Karpas-422 (cell line): ENCODE measurements around the gene SYAP1. TPM values are rescaled to one million over a fixed set of nuclear protein-coding genes. Genes with fewer than 3 reads are reported as not detected.

Experiments
- DNase-seq: peaks from one replicate; pipeline ENCODE4 v3.0.0-alpha.2; 2015
- H2AFZ ChIP-seq: fragments of 200-600 bp; sonication (generic); 2 replicates; pipeline ENCODE4 v1.6.1; 2014; ENCODE audit warnings: antibody characterized with exemption, low read length, mixed read lengths
- H3K27ac ChIP-seq: fragments of 200-600 bp; sonication (generic); 2 replicates; pipeline ENCODE4 v1.5.1; 2014; ENCODE audit warnings: mild to moderate bottlenecking, low read length, moderate library complexity
- H3K27me3 ChIP-seq: fragments of 200-600 bp; sonication (generic); 2 replicates; pipeline ENCODE4 v1.6.1; 2014; ENCODE audit warnings: low read length, mixed read lengths
- H3K36me3 ChIP-seq: fragments of 200-600 bp; sonication (generic); 2 replicates; pipeline ENCODE4 v1.6.1; 2014; ENCODE audit warnings: low read length, mixed read lengths; ENCODE audit not compliant: insufficient read depth
- H3K4me1 ChIP-seq: fragments of 200-600 bp; sonication (generic); 2 replicates; pipeline ENCODE4 v1.6.1; 2014; ENCODE audit warnings: mild to moderate bottlenecking, low read length, mixed read lengths
- H3K4me2 ChIP-seq: fragments of 200-600 bp; sonication (generic); 2 replicates; pipeline ENCODE4 v1.6.1; 2014; ENCODE audit warnings: low read length, low read depth, mild to moderate bottlenecking; ENCODE audit not compliant: poor library complexity, severe bottlenecking
- H3K4me3 ChIP-seq: fragments of 200-600 bp; sonication (generic); 2 replicates; pipeline ENCODE4 v1.5.1; 2014; ENCODE audit warnings: mild to moderate bottlenecking, antibody characterized with exemption, low read length, mixed read lengths
- H3K79me2 ChIP-seq: fragments of 200-600 bp; sonication (generic); 2 replicates; pipeline ENCODE4 v1.6.1; 2014; ENCODE audit warnings: mild to moderate bottlenecking, low read length, mixed read lengths
- H3K9ac ChIP-seq: fragments of 200-600 bp; sonication (generic); 2 replicates; pipeline ENCODE4 v1.6.0; 2014; ENCODE audit warnings: low read length
- H3K9me2 ChIP-seq: fragments of 200-600 bp; sonication (generic), shearing (Covaris generic); replicated peaks from 2 replicates; pipeline ENCODE4 v1.6.0; 2014; ENCODE audit warnings: mild to moderate bottlenecking, low read length, moderate library complexity; ENCODE audit not compliant: insufficient read depth
- H3K9me3 ChIP-seq: fragments of 300-700, 200-600 bp; sonication (generic); 2 replicates; pipeline ENCODE4 v1.6.1; 2014; ENCODE audit warnings: low read length, mixed read lengths
- H4K20me1 ChIP-seq: fragments of 200-600 bp; sonication (generic); 2 replicates; pipeline ENCODE4 v1.6.1; 2014; ENCODE audit warnings: mild to moderate bottlenecking, antibody characterized with exemption, low read length, low read depth; ENCODE audit not compliant: insufficient read depth
- total RNA-seq: library from RNA; depleted of rRNA; stranded (reverse); fragments of >200 nt; shearing (Covaris generic); gene quantifications from 2 replicates; pipeline ENCODE4 v1.2.3, GENCODE V29; 2014; ENCODE audit warnings: low replicate concordance

SYAP1 gene
- total RNA-seq, 1 experiment from 2014 or later, result 31.2 TPM

DNA sequence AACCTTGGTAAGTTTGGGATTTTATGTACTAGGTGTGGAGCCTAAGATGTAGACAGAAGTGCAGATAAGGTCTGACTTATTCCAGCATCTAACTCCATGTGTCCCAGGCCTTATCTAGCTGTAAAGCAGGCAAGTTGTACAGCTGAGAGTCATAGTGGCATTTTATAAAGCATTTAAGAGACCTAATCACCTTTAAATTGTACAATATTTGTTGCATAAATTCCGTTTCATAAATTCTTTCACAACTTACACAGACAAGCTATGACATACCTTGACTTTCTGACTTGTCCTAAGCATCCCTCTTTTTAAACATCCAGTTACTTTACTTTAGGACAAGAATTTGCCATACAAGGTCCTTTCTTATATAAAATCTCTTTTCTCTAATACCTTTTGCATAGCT lies 11.0 kb downstream of the SYAP1 start:
- Histone ChIP-seq H3K4me1 (peaks cover 2% of the 10 kb centered on the region; the same call in 1 of the 2 replicates), H3K9ac (no peak overlapping the region), H3K9me3 (no peaks in the 10 kb centered on the region), H2AFZ (no peak overlapping the region), H4K20me1 (peaks cover 4% of the 10 kb centered on the region; the same call in 1 of the 2 replicates), H3K9me2 (no peaks in the 10 kb centered on the region), H3K79me2 (peaks cover 76% of the 10 kb centered on the region), H3K27me3 (no peaks in the 10 kb centered on the region), H3K36me3 (0 out of 2 replicates have a peak, but pooled peaks cover 3% of the 10 kb centered on the region), H3K4me2 (no peak overlapping the region), H3K27ac (no peak overlapping the region), H3K4me3 (no peak overlapping the region)
- DNase-seq, result no peak

DNA sequence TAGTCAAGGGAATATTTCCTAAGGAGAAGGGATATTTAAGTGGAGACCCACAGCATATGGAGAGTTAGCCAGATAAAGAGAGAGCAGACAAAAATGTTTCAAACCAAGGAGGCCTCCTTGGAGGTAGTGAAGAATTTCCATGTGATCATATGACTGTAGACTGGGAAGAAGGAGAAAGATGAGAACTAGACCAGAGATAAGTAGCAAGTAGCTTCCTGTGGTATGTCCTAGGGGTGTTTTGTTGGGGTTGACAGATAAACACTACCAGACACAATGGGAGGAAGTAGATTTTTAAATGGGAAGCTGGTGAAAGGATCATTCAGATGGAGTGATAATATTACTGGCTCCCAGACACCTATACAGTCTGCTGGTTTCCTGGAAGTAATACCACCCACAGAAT lies 13.6 kb downstream of the SYAP1 start:
- H3K79me2 ChIP-seq, result peaks cover 52% of the 10 kb centered on the region
- H3K27me3 ChIP-seq, result no peaks in the 10 kb centered on the region
- no peak overlapping the region for H3K27ac ChIP-seq
- no peaks in the 10 kb centered on the region for H3K9me3 ChIP-seq
- no peak overlapping the region for H3K4me3 ChIP-seq
- no peaks in the 10 kb centered on the region for H4K20me1 ChIP-seq
- H3K4me2 ChIP-seq, result no peak overlapping the region
- H3K9ac ChIP-seq, result no peak overlapping the region
- no peaks in the 10 kb centered on the region for H3K9me2 ChIP-seq
- no peaks in the 10 kb centered on the region for H3K4me1 ChIP-seq
- no peak for DNase-seq
- H3K36me3 ChIP-seq, result peaks cover 14% of the 10 kb centered on the region; the same call in 1 of the 2 replicates
- H2AFZ ChIP-seq, result no peak overlapping the region

DNA sequence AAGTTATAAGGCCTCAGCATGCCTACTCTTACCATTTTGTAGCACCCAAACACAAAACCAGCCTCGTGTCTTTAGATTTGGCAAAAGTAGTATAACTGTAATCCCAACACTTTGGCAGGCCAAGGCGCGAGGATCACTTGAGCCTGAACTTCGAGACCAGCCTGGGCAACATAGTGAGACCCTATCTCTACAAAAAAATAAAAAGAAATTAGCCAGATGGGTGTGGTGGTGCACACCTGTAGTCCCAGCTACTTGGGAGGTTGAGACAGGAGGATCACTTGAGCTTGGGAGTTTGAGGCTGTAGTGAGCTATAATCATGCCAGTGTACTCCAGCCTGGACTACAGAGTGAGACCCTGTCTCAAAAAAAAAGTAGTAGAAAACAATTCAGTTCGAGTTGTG lies 17.6 kb downstream of the SYAP1 start:
- H3K36me3 ChIP-seq, result peaks cover 21% of the 10 kb centered on the region; the same call in 1 of the 2 replicates
- peaks cover 16% of the 10 kb centered on the region for H3K79me2 ChIP-seq
- H2AFZ ChIP-seq, result no peak overlapping the region
- no peak overlapping the region for H3K4me3 ChIP-seq
- H3K4me2 ChIP-seq, result no peak overlapping the region
- no peaks in the 10 kb centered on the region for H3K27me3 ChIP-seq
- H3K27ac ChIP-seq, result no peak overlapping the region
- no peak overlapping the region for H3K9ac ChIP-seq
- no peaks in the 10 kb centered on the region for H3K4me1 ChIP-seq
- no peak for DNase-seq
- H4K20me1 ChIP-seq, result no peaks in the 10 kb centered on the region
- H3K9me3 ChIP-seq, result no peaks in the 10 kb centered on the region
- H3K9me2 ChIP-seq, result no peaks in the 10 kb centered on the region

DNA sequence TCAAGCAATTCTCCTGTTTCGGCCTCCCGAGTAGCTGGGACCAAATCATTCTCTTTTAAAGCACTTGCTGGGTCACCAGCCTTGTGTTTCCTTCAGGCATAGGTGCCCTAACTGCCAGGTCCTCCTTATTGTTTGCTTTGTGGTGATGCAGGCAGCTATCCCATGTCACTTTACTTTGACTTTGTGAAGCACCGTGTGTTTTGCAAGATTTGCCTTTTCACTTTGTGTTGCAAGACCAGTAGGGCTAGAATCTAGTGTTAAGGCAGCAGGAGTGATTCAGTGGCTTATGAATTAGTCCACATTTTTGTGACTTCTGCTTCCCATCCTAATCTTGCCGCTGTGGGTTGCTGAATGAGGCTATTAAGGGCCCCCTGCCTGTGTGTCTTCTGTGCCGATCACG lies 20.2 kb downstream of the SYAP1 start:
- Histone ChIP-seq H3K9me3 (no peaks in the 10 kb centered on the region), H3K4me2 (no peak overlapping the region), H3K9me2 (no peaks in the 10 kb centered on the region), H2AFZ (no peak overlapping the region), H3K27me3 (no peaks in the 10 kb centered on the region), H3K79me2 (no peaks in the 10 kb centered on the region), H3K9ac (no peak overlapping the region), H3K4me1 (no peaks in the 10 kb centered on the region), H3K36me3 (peaks cover 29% of the 10 kb centered on the region; the same call in 1 of the 2 replicates), H3K4me3 (no peak overlapping the region), H4K20me1 (no peaks in the 10 kb centered on the region), H3K27ac (no peak overlapping the region)
- no peak for DNase-seq

DNA sequence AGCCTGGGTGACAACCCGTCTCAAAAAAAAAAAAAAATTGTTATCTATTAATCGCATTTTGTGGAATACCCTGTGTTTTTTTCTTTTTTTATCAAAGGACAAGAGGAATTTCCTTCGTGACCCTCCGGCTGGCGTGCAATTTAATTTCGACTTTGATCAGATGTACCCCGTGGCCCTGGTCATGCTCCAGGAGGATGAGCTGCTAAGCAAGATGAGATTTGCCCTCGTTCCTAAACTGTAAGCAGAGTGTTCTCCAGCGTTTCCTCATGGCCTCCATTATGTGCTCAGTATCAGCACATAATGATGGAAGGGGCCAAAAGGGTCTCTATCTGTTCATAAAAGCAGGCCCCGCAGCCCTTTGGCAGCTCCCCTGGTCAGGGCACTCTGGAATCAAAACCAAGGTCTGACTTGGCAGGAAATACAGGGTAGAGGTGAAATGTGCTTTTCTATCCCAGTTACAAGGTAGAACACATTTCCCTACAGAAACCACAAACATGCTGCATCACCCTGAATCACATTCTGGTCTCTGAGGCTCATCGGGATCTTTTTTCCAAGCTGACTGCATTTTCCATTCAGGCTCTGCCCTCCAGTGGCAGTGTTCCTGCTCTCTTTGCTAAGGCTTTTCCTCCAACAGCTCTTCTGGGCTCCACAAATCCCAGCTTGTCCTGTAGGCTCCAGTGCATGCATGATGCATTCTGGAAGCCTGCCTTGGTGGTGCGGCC lies 24.4 kb downstream of the SYAP1 start:
- no peak overlapping the region for H3K27ac ChIP-seq
- no peaks in the 10 kb centered on the region; the same call in 1 of the 2 replicates for H3K79me2 ChIP-seq
- no peaks in the 10 kb centered on the region for H3K9me2 ChIP-seq
- H3K36me3 ChIP-seq, result peaks cover 20% of the 10 kb centered on the region; the same call in 1 of the 2 replicates
- H2AFZ ChIP-seq, result no peak overlapping the region
- H3K4me2 ChIP-seq, result no peak overlapping the region
- DNase-seq, result no peak
- no peaks in the 10 kb centered on the region for H3K4me1 ChIP-seq
- no peak overlapping the region for H3K9ac ChIP-seq
- no peaks in the 10 kb centered on the region for H4K20me1 ChIP-seq
- H3K4me3 ChIP-seq, result no peak overlapping the region
- H3K27me3 ChIP-seq, result no peaks in the 10 kb centered on the region
- H3K9me3 ChIP-seq, result no peaks in the 10 kb centered on the region

DNA sequence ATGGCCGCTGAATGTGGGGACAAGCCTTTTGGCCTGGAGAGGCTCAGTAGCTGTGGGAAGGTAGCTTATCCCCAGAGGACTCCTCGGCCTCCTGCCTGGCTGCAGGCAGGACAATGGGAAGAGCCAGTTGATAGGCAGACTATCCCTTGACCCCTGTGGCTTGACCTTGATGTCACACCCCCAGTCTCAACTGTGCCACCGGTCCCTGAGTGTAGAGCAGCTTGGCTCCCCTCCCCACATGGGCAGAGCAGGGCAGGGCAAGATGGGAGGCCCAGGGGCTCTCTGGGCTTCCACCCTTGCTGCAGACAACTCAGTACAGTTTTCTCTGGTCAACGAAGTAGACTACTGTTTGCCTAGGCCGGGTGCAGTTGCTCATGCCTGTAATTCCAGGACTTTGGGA lies 25.7 kb downstream of the SYAP1 start:
- H3K9me3 ChIP-seq, result no peaks in the 10 kb centered on the region
- H2AFZ ChIP-seq, result no peak overlapping the region
- peaks cover 24% of the 10 kb centered on the region; the same call in 1 of the 2 replicates for H3K36me3 ChIP-seq
- no peaks in the 10 kb centered on the region for H4K20me1 ChIP-seq
- no peak overlapping the region for H3K4me2 ChIP-seq
- no peaks in the 10 kb centered on the region for H3K27me3 ChIP-seq
- no peaks in the 10 kb centered on the region for H3K9me2 ChIP-seq
- H3K4me1 ChIP-seq, result no peaks in the 10 kb centered on the region
- H3K27ac ChIP-seq, result no peak overlapping the region
- DNase-seq, result no peak
- peaks cover 3% of the 10 kb centered on the region; the same call in 1 of the 2 replicates for H3K79me2 ChIP-seq
- no peak overlapping the region for H3K9ac ChIP-seq
- H3K4me3 ChIP-seq, result no peak overlapping the region

DNA sequence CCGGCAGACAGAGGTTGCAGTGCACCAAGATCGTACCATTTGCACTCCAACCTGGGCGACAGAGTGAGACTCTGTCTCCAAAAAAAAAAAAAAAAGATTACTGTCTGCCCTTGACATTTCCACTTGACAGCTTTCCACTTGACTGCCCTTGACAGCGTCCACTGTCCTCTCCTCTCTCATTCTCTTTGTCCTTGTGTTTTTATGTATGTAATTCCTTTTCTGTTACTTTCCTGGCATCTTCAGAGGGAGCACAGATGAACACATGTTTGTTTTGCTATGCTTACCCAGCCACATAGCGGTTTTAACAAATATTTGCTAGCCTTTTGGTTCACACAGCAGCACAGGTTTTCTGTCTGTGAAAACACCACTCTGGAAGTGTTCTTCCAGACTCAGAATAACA lies 26.2 kb downstream of the SYAP1 start:
- Histone ChIP-seq H3K27ac (no peak overlapping the region), H3K4me1 (no peaks in the 10 kb centered on the region), H4K20me1 (no peaks in the 10 kb centered on the region), H3K79me2 (peaks cover 3% of the 10 kb centered on the region; the same call in 1 of the 2 replicates), H3K9me3 (no peaks in the 10 kb centered on the region), H3K9ac (no peak overlapping the region), H3K9me2 (no peaks in the 10 kb centered on the region), H2AFZ (no peak overlapping the region), H3K36me3 (peaks cover 29% of the 10 kb centered on the region; the same call in 1 of the 2 replicates), H3K27me3 (no peaks in the 10 kb centered on the region), H3K4me3 (no peak overlapping the region), H3K4me2 (no peak overlapping the region)
- no peak for DNase-seq

DNA sequence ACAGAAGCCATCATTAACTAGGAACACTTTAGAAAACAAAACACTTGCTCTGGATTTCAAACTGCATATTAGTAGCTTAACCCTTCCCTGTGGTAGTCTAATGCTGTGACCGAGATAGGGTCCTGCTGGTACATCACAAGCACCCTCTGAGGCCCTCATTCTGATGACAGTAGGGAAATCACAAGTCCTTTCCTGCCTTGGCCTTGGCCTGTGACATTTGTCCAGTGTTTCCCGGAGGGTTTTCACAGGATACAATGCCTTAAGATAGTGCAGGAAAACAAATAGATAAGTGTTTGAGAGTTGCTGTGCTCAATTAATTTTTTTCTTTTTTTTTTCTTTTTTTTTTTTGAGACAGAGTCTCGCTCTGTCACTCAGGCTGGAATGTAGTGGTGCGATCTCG lies 29.0 kb downstream of the SYAP1 start:
- no peak overlapping the region for H2AFZ ChIP-seq
- no peak overlapping the region for H3K4me3 ChIP-seq
- H3K9ac ChIP-seq, result no peak overlapping the region
- no peak for DNase-seq
- H3K79me2 ChIP-seq, result peaks cover 3% of the 10 kb centered on the region; the same call in 1 of the 2 replicates
- H3K27ac ChIP-seq, result no peak overlapping the region
- peaks cover 25% of the 10 kb centered on the region; the same call in 1 of the 2 replicates for H3K36me3 ChIP-seq
- no peaks in the 10 kb centered on the region for H3K9me3 ChIP-seq
- no peaks in the 10 kb centered on the region for H3K9me2 ChIP-seq
- no peak overlapping the region for H3K4me2 ChIP-seq
- H4K20me1 ChIP-seq, result no peaks in the 10 kb centered on the region
- H3K4me1 ChIP-seq, result no peaks in the 10 kb centered on the region
- no peaks in the 10 kb centered on the region for H3K27me3 ChIP-seq
